ENCODE data around the gene TOP3A.

Gene TOP3A

GRCh38 chr17:18236494-18236893, 78.3 kb downstream of the TOP3A start:
- Histone ChIP-seq H3F3A (ENCODE audit: control insufficient read depth, insufficient read depth) (no peaks in the 10 kb centered on the region), H4K20me1 (ENCODE audit: control insufficient read depth, insufficient read depth, low read depth, low read length) (no peaks in the 10 kb centered on the region), H3K4me1 (ENCODE audit: control insufficient read depth, low read length) (no peaks in the 10 kb centered on the region), H3K27me3 (ENCODE audit: control insufficient read depth, low read length) (no peaks in the 10 kb centered on the region), H3K9me2 (replicated peaks; ENCODE audit: control insufficient read depth, low read length) (no peaks in the 10 kb centered on the region), H3K4me2 (ENCODE audit: low read length) (no peak overlapping the region), H3K9me3 (ENCODE audit: control insufficient read depth, insufficient read depth, low read length) (no peaks in the 10 kb centered on the region), H3K27ac (ENCODE audit: low read depth, low read length) (no peak overlapping the region), H3K36me3 (ENCODE audit: control insufficient read depth, low read length) (no peaks in the 10 kb centered on the region; the same call in 1 of the 2 replicates), H3K79me2 (ENCODE audit: control insufficient read depth, low read length) (no peaks in the 10 kb centered on the region), H3K4me3 (ENCODE audit: low read length) (no peak overlapping the region)
- TF ChIP-seq CTCF (IDR thresholded peaks at IDR 0.05; ENCODE audit: low read depth, low read length, poor library complexity, severe bottlenecking) (no peak), EZH2phosphoT487 (IDR thresholded peaks at IDR 0.05; ENCODE audit: borderline replicate concordance, low read length) (no peak)

- Histone ChIP-seq H3K27ac (ENCODE audit: low read depth, low read length) (no peak overlapping the region), H3K4me3 (ENCODE audit: low read length) (no peak overlapping the region), H3K9me2 (replicated peaks; ENCODE audit: control insufficient read depth, low read length) (no peaks in the 10 kb centered on the region), H3F3A (ENCODE audit: control insufficient read depth, insufficient read depth) (no peaks in the 10 kb centered on the region), H4K20me1 (ENCODE audit: control insufficient read depth, insufficient read depth, low read depth, low read length) (no peaks in the 10 kb centered on the region), H3K27me3 (ENCODE audit: control insufficient read depth, low read length) (no peaks in the 10 kb centered on the region), H3K4me1 (ENCODE audit: control insufficient read depth, low read length) (no peaks in the 10 kb centered on the region), H3K36me3 (ENCODE audit: control insufficient read depth, low read length) (no peaks in the 10 kb centered on the region; the same call in 1 of the 2 replicates), H3K4me2 (ENCODE audit: low read length) (no peak overlapping the region), H3K79me2 (ENCODE audit: control insufficient read depth, low read length) (no peaks in the 10 kb centered on the region), H3K9me3 (ENCODE audit: control insufficient read depth, insufficient read depth, low read length) (no peaks in the 10 kb centered on the region)
- no peak for TF ChIP-seq CTCF (IDR thresholded peaks at IDR 0.05; ENCODE audit: low read depth, low read length, poor library complexity, severe bottlenecking)
- no peak for TF ChIP-seq EZH2phosphoT487 (IDR thresholded peaks at IDR 0.05; ENCODE audit: borderline replicate concordance, low read length)
These were observed 79.0 kb downstream of the TOP3A start for GRCh38 chr17:18235743-18236256.

GRCh38 chr17:18234853-18235380, 79.9 kb downstream of the TOP3A start:
- H3K4me3 ChIP-seq (ENCODE audit: low read length): no peak overlapping the region
- TF ChIP-seq EZH2phosphoT487 (IDR thresholded peaks at IDR 0.05; ENCODE audit: borderline replicate concordance, low read length): no peak
- TF ChIP-seq CTCF (IDR thresholded peaks at IDR 0.05; ENCODE audit: low read depth, low read length, poor library complexity, severe bottlenecking): no peak
- H3K9me3 ChIP-seq (ENCODE audit: control insufficient read depth, insufficient read depth, low read length): no peaks in the 10 kb centered on the region
- no peak overlapping the region for H3K27ac ChIP-seq (ENCODE audit: low read depth, low read length)
- H3F3A ChIP-seq (ENCODE audit: control insufficient read depth, insufficient read depth): no peaks in the 10 kb centered on the region
- H3K27me3 ChIP-seq (ENCODE audit: control insufficient read depth, low read length): no peaks in the 10 kb centered on the region
- H3K79me2 ChIP-seq (ENCODE audit: control insufficient read depth, low read length): no peaks in the 10 kb centered on the region
- no peaks in the 10 kb centered on the region for H3K9me2 ChIP-seq (replicated peaks; ENCODE audit: control insufficient read depth, low read length)
- H3K36me3 ChIP-seq (ENCODE audit: control insufficient read depth, low read length): no peaks in the 10 kb centered on the region; the same call in 1 of the 2 replicates
- H3K4me2 ChIP-seq (ENCODE audit: low read length): no peak overlapping the region
- H4K20me1 ChIP-seq (ENCODE audit: control insufficient read depth, insufficient read depth, low read depth, low read length): no peaks in the 10 kb centered on the region
- no peaks in the 10 kb centered on the region for H3K4me1 ChIP-seq (ENCODE audit: control insufficient read depth, low read length)
